ENCODE measurements around the gene RUFY4.

DNA sequence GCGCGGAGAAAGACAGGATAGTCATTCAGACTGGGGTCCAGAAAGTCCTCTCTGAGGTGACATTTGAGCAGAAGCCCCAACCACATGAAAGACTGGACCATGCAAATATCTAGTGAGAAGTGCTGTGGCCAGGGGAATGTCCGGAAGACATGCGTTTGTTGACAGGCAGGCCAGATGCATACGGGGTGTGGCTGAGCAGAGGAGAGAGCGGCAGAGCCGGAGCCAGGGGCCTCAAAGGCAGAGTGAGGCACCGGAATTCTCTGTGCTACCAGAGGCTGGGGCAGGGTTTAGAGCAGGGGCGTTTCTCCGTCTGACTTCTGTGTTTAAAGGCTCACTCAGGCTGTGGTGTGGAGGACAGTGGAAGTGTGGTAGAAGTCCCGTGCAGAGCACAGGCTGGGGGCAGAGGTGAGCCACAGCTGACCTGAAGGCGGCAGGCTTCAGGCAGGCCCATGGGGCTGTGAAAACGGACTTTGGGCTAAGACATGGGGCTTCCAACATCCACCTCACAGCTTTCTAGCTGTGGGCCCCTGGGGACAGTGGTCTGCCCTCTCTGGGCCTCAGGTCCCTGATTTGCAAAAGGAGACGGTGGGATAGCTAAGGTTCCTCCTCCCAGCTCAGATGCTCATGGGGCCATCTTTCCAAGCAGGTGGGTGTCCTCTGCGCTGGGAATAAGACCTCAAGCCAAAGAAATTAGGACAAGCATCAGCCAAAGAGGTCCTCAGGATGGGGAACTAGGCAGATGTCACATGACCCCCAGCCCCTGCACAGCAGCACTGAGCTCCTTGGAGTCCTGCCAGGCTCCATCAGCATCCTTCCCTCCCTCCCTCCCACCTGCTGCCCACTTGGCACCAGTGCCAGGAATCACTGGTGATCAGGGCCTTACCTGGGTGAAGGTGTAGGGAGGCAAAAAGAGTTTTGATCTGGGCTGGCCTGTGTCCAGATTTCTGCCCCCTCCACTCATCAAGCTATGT is 11.2 kb downstream of the RUFY4 start:
- TF ChIP-seq, protein P1, sequence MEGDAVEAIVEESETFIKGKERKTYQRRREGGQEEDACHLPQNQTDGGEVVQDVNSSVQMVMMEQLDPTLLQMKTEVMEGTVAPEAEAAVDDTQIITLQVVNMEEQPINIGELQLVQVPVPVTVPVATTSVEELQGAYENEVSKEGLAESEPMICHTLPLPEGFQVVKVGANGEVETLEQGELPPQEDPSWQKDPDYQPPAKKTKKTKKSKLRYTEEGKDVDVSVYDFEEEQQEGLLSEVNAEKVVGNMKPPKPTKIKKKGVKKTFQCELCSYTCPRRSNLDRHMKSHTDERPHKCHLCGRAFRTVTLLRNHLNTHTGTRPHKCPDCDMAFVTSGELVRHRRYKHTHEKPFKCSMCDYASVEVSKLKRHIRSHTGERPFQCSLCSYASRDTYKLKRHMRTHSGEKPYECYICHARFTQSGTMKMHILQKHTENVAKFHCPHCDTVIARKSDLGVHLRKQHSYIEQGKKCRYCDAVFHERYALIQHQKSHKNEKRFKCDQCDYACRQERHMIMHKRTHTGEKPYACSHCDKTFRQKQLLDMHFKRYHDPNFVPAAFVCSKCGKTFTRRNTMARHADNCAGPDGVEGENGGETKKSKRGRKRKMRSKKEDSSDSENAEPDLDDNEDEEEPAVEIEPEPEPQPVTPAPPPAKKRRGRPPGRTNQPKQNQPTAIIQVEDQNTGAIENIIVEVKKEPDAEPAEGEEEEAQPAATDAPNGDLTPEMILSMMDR (IDR thresholded peaks at IDR 0.05): no peak
- TF ChIP-seq POLR2A (IDR thresholded peaks at IDR 0.05): no peak

Data from body of pancreas (tissue), 4 donors.